ENCODE data around the gene PLCB3. TPM values are rescaled to one million over a fixed set of nuclear protein-coding genes. Genes with fewer than 3 reads are reported as not detected.

PLCB3 gene
- 51.3 and 68.1 TPM in 2 replicates for total RNA-seq

DNA sequence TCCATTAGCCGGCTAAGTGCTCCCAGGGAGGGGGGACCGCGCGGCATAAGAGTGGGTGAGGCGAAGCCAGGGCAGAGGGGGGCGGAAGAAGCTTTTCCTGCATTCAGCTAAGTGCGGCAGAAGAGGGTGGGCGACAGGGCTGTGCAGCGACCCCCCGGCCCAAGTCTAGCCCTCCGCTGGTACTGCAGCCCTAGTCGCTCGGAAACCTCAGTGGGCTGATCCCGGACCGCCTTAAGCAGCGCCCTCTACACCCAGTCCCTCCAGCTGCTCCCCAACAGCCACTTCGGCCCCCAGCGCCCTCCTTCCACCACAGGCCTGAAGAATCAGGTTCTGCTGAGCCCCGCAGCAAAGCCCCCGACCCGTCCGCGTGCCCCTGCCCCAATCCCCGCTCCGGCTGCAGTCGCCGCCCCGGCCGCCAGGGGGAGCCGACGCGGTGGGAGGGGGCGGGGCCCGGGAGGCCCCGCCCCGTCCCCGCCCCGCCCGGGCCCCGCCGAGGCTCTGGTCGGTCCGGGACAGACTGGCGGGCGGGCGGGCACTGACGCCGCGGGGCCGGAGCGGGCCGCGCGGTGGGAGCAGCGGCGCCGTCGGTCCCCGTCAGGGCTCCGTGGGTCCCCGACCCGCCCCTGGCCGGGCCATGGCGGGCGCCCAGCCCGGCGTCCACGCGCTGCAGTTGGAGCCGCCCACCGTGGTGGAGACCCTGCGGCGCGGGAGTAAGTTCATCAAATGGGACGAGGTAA, at the start of gene PLCB3:
Gene PLCB3, plus strand, starts transcription at position 515 of the 737 bp plus-strand sequence. Its CDS starts 120 bp downstream, at position 635.

DNA sequence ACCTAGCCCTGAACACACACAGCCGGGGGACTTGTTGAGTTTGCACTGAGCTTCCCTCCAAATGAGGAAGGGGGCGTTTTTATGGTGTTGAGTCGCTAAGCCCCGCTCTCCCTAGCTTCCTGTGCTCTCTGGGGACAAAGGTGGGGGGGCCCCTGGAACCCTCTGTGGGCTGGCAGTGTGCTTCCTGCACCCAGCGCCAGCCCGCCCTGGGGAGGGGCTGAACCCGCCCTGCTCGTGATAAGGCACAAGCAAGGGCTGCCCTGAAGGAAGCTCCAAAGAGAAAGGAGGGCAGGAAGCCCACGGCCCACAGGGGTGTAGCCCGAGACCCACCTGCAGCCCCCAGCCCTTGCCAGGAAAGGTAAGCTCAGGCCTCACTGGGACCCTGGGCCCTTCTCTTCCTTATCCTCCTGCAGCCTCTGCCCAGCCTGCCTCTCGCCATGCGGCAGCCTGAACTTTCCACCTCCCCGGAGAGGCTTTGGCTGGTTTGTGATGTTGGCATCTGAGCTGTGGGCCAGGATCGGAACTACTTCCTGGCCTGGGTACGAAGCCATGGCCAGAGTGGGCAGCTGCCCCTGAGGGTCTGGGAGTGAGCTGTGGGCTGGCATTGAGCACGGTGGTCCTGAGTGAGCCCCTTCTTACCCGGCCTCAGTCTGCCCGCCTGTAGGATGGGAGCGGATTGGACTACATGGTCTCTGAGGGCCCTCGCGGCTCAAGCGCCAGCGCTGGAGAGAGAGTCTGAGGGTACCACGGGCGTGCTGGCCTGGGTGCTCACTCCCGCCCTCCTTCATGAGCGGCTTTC, 44.7 kb upstream of the PLCB3 start, which contains the start of gene FERMT3:
Gene FERMT3, plus strand, starts transcription at position 265 of the 799 bp plus-strand sequence. CDS start 644 bp downstream, outside the sequence.

DNA sequence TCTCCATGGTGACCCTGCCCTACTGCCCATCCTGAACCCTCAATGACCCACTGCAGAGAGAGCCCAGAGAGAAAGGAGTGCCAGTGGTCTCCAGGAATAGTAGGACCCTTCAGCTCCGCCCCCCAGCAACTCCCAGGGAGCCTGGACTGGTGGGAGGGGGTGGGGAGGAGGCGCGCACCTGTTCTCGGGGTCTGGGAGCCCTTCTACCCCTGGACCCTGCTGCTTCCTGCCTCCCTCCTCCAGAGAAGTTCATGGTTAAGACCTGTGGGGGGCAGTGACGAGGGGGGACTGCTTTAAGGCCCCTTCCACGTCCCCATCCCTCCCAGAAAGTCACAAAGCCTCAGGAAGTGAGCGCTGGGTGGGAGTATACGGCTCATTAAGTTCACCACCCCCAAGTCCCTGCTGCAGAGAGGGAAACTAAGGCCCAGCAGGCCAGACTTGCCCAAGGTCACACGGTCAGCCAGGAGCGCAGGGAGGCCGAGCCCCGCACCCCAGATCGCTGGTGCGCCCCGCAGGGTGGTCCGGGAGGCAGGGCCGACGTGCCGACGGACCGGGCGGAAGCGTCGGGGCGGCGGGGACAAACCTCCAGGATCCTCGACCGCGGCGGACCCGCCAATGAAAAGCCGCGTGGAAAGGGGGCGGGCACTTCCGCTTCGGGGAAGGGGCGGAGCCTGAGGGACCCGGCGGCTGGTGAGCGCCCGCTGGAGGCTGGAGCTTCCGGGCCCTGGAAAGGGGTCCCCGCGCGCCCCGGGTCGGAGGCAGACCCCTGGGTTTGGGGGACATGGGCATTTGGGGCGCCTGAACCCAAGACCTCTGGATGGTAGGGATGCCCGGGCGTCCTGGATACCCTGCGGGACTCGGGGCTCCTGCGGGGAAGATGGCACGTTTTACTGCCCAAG, 25.5 kb upstream of the PLCB3 start, which contains the start of the genes NUDT22 and TRPT1:
Gene NUDT22, plus strand, starts transcription at position 667 of the 899 bp plus-strand sequence. CDS start 379 bp downstream, outside the sequence.
Gene TRPT1, minus strand, starts transcription at position 579 of the 899 bp plus-strand sequence. Its CDS starts 326 bp downstream, at position 253.

DNA sequence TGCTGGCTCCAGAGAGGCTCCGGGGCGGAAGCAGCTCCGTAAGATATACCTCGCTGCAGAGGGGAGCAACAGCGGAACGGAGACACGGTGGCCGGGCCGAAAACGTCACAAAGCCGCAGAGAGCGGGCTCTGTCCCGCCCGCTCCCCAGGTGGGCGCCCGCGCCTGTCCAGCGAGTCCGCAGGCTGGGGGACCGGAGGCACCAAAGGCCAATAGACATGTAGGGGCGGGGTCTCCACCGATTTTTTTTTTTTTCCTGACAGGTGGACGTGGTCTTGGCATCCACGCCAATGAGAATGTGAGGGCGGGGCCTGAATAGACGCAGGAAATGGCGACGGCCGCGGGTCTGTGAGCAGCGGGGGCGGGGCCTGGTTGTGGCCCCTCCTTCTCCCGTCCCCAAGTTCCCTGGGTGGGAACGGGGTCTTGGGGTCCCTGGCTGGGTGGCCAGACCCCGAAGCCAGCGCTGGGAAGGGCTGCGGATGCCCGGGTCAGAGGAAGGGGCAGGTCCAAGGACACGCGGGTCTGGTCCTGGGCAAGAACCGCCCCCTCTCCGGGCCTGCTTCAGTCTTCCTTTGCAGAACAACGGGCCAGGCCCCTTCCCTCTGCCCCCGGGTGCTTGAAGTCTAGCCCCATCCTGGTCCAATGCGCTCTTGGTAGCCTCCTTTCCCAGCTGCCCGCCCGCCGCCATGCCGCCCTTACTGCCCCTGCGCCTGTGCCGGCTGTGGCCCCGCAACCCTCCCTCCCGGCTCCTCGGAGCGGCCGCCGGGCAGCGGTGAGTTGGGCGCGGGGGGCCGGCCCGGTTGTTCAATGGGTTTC, 21.0 kb upstream of the PLCB3 start, which contains the start of gene DNAJC4:
Gene DNAJC4, plus strand, starts transcription at position 378 of the 814 bp plus-strand sequence. Its CDS starts 307 bp downstream, at position 685.

DNA sequence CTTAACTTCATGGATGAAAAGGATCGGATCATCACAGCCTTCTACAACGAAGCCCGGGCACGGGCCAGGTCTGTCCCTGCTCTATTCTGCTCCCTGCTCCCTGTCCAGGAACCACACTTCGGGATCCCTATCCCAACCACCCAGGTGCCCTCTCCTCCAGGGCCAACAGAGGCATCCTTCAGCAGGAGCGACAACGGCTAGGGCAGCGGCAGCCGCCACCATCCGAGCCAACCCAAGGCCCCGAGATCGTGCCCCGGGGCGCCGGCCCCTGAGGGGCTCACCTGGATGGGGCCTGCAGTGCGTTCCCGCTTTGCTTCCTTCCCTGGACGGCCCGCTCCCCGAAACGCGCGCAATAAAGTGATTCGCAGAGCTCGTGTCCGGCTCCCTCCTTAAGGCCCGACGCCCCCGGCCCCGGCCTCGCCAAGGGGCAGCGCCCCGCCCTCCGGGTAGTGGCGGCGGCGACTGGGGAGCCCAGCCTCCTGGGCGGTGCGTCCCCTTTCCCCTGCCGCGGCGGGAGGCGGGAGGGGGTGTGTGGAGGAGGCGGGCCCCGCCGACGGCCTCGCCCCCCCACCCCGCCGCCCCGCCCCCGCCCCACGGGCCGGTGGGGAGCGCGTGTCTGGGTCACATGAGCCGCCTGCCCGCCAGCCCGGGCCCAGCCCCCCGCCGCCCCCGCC, 17.3 kb upstream of the PLCB3 start, which contains the start of gene VEGFB:
Gene VEGFB, plus strand, starts transcription at position 672 of the 674 bp plus-strand sequence. CDS start 250 bp downstream, outside the sequence.

DNA sequence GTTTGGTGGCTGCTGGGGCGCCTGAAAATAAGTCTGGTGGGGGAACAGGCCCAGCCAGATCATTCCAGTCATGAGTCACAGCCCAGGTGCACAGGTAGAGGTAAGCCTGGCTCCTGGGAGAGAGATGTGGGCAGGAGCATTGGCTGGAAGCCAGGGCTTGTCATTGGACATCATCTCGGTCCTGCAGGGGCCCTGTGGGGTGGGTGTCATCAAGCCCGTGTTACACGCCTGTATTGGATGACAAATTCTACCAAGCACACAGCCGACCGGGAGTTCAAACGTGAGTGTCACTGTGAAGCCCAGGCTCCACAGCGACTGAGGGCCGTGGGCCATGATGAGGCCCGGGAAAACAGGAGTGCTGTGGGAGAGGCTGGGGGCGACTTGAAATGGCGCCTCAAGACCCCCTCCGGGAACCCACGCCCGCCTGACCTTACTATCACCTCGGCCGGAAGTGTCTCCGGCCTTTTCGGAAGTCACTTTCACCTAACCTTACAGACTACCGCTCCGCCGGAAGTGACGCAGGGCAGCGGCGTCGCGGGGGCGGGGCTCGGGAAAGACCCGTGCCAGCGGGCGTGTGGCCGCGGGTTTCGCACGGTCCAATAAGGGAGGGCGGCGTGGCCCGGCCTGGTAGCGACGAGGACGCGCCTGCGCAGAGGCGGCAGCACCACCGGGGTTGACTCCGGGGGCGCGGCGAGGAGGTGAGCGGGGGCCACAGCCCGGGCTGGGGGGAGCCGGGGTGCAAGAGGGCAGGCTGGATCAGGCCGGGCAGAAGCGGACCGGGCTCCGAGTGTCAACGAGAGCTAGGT, 10.7 kb upstream of the PLCB3 start, which contains the start of gene FKBP2:
Gene FKBP2, plus strand, starts transcription at position 661 of the 806 bp plus-strand sequence. CDS start 1,293 bp downstream, outside the sequence.

DNA sequence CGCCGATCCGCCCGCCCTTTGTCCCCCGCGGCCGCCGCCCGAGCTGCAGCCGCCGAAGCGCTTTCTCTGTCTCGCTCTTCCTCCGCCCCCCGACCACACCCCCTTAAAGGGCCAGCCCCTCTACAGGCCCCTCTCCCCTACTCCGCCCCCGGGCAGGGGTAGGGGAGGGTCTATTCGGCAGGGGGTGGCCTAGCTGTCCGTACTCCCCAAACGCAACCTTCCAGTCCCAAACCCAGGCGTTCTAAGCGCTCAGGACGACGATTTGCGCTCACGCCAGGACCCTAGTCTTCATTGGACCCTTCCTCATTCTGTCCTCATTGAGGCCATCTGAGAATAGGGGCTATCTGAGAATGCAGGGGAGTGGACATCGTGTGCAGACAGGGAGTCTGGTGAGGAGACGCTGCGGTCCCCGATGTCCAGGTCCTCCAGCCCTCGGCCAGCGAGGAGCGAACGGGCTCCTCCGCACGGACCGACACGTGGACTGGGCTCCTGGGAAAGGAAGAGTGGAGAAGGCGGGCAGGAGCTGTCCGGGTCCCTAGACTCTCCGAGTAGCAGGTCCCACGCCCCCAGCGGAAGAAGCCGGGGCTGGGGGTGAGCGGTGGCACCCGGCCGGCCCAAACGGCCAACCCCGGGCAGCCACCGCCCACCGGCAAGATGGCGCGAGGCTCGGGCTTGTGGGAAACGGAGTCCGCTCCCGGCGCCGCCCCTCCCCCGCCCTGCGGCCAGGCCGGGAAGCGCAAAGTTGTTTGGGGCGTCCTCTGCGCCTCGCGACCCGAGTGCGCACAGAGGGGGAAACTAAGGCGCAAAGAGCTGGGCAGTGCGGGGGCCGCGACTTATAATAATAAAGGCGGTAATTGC, 4.2 kb upstream of the PLCB3 start, which contains the start of gene PPP1R14B:
Gene PPP1R14B, minus strand, starts transcription at position 73 of the 858 bp plus-strand sequence. CDS start 270 bp downstream, outside the sequence.

DNA sequence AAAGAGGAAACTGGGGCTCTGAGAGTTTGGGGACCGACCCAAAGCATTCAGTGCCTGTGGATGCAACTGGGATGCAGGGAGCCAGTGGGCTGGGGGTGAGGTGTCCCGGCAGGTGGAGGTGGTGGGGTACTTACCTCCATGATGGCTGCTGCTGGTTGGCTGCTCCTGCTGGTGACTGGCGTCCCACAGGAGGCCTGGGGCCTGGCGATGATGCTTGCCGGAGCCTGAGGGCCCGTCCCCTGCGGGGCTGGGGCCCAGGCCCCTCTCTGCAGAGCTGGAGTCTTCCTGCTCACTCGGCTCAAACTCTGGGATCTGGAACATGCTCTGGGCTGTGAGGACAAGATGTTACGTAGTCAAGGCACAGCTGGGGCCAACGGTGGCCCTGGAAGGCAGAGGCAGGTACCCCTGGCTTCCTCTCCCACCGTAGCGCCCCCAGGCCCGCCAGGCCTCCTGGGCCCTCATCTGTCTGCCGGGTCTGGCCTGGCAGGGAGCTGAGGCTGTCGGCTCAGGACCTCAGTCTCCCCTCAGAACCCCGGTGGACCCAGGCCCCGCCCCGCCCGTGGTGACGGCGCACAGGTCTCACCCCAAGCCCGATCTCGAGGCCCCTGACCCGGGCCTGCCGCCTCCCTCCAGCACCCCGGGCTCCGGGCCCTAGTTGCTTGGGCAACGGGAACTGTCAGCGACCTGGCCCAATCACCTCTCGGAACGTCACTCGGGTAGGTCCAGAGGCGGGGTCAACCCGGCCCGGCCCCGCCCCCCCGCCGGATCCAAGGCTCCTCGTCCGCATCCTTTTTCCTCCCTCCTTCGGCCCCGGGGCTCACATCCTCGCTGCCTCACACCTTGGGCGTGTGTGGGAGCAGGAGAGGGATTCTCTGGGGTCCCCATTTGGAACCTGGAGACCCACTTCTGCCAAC, 33.0 kb downstream of the PLCB3 start, which contains the start of gene BAD:
Gene BAD, minus strand, starts transcription at position 618 of the 914 bp plus-strand sequence. Its CDS starts 297 bp downstream, at position 321.

DNA sequence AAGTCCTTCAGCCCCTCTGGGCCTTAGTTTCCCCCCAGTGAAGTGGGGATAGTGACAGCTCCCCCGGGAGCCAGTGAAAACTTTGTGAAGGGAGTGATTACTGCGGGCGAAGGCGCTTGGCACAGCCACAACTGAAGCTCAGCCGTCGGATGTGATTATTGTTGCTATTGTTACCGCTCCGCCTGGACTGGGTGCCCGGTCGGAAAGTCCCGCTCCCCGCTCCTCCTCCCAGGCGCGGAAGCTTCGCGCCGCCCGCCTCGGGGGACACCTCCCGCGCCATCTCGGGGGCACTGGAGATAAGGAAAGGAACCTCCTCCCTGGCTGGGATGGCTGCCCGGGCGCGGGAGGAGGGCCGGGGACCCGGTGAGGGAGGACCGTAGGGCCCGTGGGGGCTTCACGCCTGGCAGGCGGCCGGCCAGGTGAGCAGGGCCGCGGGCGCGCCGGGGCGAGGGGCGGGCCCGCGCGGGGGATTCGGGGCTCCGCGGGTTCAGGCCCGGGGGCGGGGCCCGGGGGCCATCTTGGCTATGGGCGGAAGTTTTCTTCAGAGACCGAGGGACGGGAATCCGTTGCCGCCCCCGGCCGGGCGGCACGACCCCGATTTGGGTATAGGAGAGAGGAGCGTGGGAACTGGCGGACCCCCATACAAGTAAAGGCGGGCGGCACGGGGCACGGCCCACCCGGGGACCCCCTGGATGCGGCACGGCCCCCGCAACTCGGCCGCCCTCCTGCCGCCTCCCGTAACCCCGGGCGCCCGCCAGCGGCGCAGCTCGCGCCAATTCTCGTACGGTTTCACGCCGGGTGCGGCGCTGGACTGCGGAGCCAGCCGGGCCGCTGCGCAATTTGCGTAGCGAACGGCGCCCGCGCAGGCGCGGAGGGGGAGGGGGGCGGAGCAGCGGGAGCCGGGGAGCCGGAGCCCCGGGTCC, 33.9 kb downstream of the PLCB3 start, which contains the start of gene GPR137:
Gene GPR137, plus strand, starts transcription at position 887 of the 923 bp plus-strand sequence. CDS start 677 bp downstream, outside the sequence.

DNA sequence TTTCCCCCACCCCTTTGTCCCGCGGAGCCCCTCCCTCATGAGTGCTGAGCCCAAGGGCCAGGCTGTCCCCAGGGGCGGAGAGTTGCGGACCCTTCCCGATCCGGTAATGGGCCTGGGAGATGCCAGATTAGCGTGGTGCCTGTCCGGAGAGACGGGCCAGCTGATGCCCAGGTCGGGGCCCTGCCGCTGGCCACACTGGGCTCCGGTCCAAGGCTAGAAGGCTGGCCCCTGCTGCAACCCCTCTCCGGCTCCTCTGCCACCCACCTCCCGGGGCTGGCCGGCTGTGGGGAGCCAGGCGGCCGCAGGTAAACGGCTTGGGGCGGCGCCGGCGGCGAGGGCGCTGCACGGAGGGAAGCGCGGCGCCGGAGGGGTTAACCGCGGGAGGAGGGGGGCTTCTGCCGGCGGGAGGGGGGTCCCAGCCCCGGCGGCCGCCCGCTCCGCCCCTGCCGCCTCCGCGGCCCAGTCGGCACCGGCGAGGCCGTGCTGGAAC, 40.0 kb downstream of the PLCB3 start, which contains the start of gene KCNK4:
Gene KCNK4, plus strand, starts transcription at position 41 of the 490 bp plus-strand sequence. CDS start 1,717 bp downstream, outside the sequence.

DNA sequence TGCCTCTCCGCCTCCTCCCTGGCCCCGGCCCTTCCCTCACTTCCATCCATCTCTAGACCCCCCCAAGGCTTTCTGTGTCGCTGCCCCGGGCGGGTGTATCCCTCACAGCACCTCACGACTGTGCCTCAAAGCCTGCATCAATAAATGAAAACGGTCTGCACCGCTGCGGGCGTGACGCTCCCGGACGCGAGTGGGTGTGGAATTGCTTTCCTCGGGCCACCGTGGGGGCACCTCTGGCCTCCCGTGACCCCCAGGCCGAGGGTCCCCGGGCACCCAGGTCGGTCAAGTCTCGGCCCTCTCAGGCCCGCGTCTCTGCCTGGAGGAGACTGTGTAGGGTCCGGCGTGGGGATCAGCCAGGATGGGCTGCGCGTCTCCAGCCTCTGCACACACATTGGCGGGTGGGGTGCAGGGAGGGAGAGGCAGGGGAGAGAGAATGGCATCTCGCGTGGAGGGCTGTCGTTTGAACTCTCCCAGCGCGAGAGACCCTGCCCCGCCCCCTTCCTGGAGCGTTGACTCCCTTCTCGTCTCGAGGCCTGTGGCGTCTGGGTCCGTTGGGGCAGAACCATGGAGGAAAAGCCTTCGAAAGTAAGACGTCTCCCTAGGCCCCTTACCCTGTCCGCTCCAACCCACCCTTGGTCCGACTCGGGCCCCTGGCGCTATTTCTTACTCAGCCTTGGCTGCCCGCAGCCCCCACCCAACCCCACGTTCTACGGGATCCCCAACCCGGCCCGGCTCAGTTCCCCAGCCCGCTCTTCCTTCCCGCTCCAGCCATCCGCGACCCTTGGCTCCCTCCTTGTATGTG, 48.7 kb downstream of the PLCB3 start, which contains the start of gene CATSPERZ:
Gene CATSPERZ, plus strand, starts transcription at position 512 of the 802 bp plus-strand sequence. Its CDS starts 53 bp downstream, at position 565.

DNA sequence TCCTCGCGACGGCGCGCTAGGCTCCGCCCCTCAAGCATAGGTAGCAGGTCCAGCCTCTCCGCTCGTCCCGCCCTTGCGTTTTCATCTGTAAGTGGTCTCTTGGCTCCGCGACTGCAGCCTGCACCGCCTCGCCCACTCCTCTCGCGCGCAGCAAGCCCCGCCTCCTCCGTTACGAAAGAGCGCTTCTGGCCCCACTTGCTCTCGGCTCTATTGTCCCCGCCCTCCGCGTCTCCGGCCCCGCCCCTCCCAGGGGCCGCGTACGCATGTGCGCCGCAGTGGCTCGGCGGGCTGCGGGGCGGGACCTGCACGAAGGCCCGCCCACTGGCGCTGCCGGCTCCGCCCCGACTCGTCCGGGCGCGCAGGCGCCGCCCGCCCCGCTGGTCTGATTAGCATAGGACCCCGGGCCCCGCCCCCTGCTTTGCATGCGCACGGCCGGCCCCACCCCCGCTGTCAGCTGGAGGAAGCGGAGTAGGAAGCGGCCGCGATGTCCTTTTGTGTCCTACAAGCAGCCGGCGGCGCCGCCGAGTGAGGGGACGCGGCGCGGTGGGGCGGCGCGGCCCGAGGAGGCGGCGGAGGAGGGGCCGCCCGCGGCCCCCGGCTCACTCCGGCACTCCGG, 53.9 kb downstream of the PLCB3 start, which contains the start of gene ESRRA:
Gene ESRRA, plus strand, starts transcription at position 450 of the 616 bp plus-strand sequence. CDS start 1,656 bp downstream, outside the sequence.

DNA sequence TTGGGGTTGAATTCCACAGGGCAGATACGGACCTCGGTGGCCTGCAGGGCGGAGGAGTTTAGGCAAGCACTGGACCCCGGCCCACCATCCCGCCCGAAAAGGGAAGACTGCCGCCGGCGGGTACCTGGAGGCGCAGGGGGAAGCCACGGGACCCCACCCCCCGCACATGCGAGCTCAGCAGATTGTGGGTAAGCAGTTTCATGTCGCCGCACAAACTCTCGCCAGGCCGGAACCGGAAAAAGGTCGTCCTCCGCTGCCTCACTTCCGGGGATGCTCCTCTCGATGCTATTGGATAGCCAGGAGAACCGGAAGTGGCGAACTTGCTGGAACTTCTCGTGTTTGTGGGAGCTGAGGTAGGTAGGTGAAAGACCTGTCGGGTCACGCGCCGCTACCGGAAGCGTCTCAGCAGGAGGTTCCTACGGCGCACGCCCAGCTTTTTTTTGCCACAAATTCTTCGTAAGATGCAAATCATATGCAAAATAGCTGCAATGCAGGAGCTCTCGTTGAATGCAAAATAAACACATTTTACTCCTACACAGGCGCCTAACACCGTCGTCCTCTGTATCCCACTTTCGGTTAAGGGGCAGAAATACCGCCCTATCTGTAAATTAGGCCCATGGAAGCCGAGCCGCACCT, 66.1 kb downstream of the PLCB3 start, which contains the start of gene TRMT112:
Gene TRMT112, minus strand, starts transcription at position 235 of the 636 bp plus-strand sequence. Its CDS starts 33 bp downstream, at position 202.

All from epithelial cell of umbilical artery (primary cell).